Esophagus muscularis mucosa (tissue), 4 donors: ENCODE results near the gene MARCHF9. TPM values are rescaled to one million over a fixed set of nuclear protein-coding genes. Genes with fewer than 3 reads are reported as not detected.

ENCODE experiments used
- DNase-seq: peaks from one replicate; pipeline ENCODE4 v3.0.0-alpha.2; 2017; ENCODE audit errors: extremely low spot score
- H3K27ac ChIP-seq, 4 donors: fragments of 200-600 bp; sonication (generic); replicated peaks in 1 of 4; 1 replicate in 3 of 4; 2 replicates in 1 of 4; pipeline ENCODE4 v1.5.1; 2016 to 2019; ENCODE audit warnings: mild to moderate bottlenecking in 1 of 4
- H3K27me3 ChIP-seq, 4 donors: fragments of 200-600 bp; sonication (generic); one replicate each; pipeline versions ENCODE4 v1.5.1 to v1.6.0; 2016 to 2019
- H3K36me3 ChIP-seq, 4 donors: fragments of 200-600 bp; sonication (generic); one replicate each; pipeline ENCODE4 v1.5.1; 2016 to 2019
- H3K4me1 ChIP-seq, 4 donors: fragments of 200-600 bp; sonication (generic); one replicate each; pipeline ENCODE4 v1.5.1; 2016 to 2019
- H3K4me3 ChIP-seq, 4 donors: fragments of 200-600 bp; sonication (generic); 1 replicate in 2 of 4; 2 replicates in 2 of 4; pipeline ENCODE4 v1.5.1; 2016 to 2019; ENCODE audit warnings: mild to moderate bottlenecking in 4 of 4, moderate library complexity in 1 of 4
- H3K9me3 ChIP-seq, 4 donors: fragments of 200-600 bp; sonication (generic); 1 replicate in 3 of 4; 2 replicates in 1 of 4; pipeline ENCODE4 v1.5.1; 2016 to 2019
- EP300 ChIP-seq: sonication (generic); formaldehyde crosslinking; IDR thresholded peaks from one replicate; pipeline ENCODE4 v1.6.1; 2017; ENCODE audit warnings: antibody characterized with exemption
- POLR2A ChIP-seq: fragments of 450-650 bp; IDR thresholded peaks from one replicate; pipeline ENCODE4 v1.6.1; 2017; ENCODE audit warnings: antibody characterized with exemption, moderate library complexity, mild to moderate bottlenecking, low read depth
- POLR2AphosphoS5 ChIP-seq, 2 donors: sonication (generic); formaldehyde crosslinking; IDR thresholded peaks; one replicate each; pipeline ENCODE4 v1.6.1; 2017; ENCODE audit warnings: antibody characterized with exemption in 2 of 2
- WGBS: methylation state at CpG from one replicate; pipeline ENCODE4 v1.1.5; 2018; 5-methylcytosine and 5-hydroxymethylcytosine counted together
- intact Hi-C: fragments of 100-400 bp; cut with DNase I; formaldehyde crosslinking; loops from one replicate; pipeline ENCODE4 v1.15.1; 2023
- total RNA-seq, 4 donors: library from RNA; depleted of rRNA; stranded (reverse); fragments of >200 nt; gene quantifications; one replicate each; pipeline versions ENCODE4 v1.1.0 to v1.2.1, GENCODE V29; 2016
- TF ChIP-seq, protein P1 (sequence below), 3 experiments: fragments of 200-600 bp in 2 of 3; fragments of 450-650 bp in 1 of 3; sonication (generic) in 2 of 3; IDR thresholded peaks; one replicate each; pipeline ENCODE4 v1.5.1; 2017 to 2019; ENCODE audit warnings: antibody characterized with exemption in 3 of 3, mild to moderate bottlenecking in 2 of 3, moderate library complexity in 1 of 3

Gene MARCHF9
- total RNA-seq, 4 donors from 2014 or later = 5.6 to 16.9 (median 10.7) TPM

DNA sequence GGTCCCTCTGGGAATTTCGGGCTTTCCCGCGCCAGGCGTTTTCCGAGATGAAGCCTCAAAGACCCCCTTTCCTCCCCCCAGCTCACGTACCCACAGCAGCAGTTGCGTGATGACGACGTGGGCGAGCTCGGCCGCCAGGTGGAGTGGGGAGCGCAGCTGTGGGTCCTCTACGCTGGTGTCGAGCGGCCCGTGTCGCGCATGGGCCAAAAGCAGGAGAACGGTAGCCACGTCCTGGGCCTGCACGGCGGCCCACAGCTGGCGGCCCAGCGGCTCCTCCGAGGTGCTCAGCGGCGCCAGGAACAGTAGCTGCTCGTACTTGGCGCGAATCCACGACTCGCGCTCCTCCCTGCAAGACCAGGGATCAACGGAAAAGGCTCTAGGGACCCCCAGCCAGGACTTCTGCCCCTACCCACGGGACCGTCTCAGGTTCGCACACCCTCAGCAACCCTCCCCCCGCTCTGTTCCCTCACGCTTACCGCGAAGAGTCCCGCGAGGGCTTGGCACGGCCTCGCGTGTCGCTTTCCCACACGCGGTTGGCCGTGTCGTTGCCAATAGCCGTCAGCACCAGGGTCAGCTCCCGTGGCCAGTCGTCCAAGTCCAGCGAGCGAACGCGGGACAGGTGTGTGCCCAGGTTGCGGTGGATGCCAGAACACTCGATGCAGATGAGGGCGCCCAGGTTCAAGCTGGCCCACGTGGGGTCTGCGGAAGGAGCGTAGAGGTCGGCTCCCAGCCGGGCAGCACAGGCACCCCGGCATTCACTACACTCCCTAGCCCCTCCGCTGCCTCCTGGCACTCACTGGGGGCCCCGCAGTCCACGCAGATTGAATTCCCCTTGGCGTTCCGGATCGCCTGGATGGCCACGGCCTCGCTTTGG lies 27.8 kb upstream of the MARCHF9 start:
- no peak for DNase-seq
- Histone ChIP-seq H3K27me3 (peaks cover 6 to 65% (median 13%) of the 10 kb centered on the region in 4 donors), H3K4me3 (peak overlapping the region; percentile 60 to 75 (median 65)), H3K9me3 (no peaks in the 10 kb centered on the region), H3K36me3 (peaks cover 0 to under 1% (median under 1%) of the 10 kb centered on the region in 4 donors), H3K27ac (peak overlapping the region; percentile 43 to 56 (median 54)), H3K4me1 (peaks cover 14 to 25% (median 21%) of the 10 kb centered on the region in 4 donors)
- WGBS = 51% methylated on average over 69 of the region's 76 CpGs
- intact Hi-C loops = no loop called here
- TF ChIP-seq POLR2AphosphoS5 (IDR thresholded peaks at IDR 0.05) (peak in 1 of 2 donors; percentile 2), EP300 (no peak), POLR2A (no peak)
- TF ChIP-seq, protein P1, sequence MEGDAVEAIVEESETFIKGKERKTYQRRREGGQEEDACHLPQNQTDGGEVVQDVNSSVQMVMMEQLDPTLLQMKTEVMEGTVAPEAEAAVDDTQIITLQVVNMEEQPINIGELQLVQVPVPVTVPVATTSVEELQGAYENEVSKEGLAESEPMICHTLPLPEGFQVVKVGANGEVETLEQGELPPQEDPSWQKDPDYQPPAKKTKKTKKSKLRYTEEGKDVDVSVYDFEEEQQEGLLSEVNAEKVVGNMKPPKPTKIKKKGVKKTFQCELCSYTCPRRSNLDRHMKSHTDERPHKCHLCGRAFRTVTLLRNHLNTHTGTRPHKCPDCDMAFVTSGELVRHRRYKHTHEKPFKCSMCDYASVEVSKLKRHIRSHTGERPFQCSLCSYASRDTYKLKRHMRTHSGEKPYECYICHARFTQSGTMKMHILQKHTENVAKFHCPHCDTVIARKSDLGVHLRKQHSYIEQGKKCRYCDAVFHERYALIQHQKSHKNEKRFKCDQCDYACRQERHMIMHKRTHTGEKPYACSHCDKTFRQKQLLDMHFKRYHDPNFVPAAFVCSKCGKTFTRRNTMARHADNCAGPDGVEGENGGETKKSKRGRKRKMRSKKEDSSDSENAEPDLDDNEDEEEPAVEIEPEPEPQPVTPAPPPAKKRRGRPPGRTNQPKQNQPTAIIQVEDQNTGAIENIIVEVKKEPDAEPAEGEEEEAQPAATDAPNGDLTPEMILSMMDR (IDR thresholded peaks at IDR 0.05) = peak; percentile 21 to 45 (median 27)

DNA sequence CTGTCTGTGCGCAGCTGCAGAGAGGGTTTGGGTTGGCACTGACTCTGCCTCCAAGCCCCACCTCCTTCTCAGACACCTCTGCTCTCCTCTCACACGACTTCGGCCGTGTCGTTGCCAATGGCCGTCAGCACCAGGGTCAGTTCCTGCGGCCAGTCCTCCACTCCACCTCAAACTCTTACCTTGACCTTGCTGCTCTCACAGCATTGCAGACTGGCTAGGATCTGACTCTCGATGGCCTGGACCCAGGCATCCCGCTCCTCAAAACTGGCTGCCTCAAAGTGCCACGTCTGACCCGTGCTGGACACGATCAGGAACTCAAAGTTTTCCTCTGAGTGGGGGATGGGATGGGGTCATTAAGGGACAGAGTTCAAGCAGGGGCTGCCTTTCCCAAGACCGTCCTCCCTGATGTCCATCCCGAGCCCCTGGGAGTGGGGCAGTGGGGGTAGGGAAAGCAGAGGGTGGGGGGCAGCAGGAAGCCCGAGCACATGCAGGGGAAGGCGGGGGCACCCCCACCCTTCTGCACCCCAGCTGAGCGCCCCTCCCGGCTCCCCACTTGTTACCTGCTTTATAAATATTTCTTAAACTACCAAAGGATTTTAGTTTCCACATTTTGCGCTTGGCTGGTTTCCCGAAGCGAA lies 27.0 kb upstream of the MARCHF9 start:
- no peak for DNase-seq
- intact Hi-C loops = no loop called here
- Histone ChIP-seq H3K9me3 (no peaks in the 10 kb centered on the region), H3K36me3 (no peaks in the 10 kb centered on the region), H3K27ac (no peak overlapping the region), H3K4me1 (peaks cover 14 to 25% (median 21%) of the 10 kb centered on the region in 4 donors), H3K4me3 (no peak overlapping the region), H3K27me3 (peaks cover 6 to 72% (median 13%) of the 10 kb centered on the region in 4 donors)
- WGBS = 63% methylated on average over 21 of the region's 21 CpGs
- TF ChIP-seq POLR2AphosphoS5 (IDR thresholded peaks at IDR 0.05) (no peak), EP300 (no peak), POLR2A (no peak)
- TF ChIP-seq, protein P1 (IDR thresholded peaks at IDR 0.05) = no peak

DNA sequence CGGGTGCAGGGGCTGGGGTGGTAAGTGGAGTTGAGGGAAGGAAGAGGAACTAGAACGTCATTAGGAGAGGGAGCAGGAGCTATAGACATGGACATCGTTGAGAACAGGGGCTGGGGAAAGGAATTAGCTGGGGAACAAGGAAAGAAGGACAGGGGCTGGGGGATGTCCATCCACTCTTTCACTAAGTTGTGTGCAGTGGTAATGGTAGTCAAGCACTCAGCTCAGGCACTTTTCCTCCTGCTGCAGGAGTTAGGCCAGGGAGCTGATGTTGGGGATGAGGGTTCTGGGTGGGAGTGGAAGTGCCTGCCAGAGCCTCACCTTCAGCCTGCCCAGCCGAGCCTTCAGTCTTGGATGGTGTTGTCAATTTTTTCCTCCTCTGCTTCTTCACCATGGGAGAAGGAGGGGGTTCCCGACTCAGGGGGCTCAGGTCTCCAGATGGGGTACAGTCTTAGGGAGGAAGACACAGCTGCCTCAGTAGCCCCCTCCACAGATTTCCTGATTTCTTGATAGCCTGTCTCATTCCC lies 25.5 kb upstream of the MARCHF9 start:
- Histone ChIP-seq H3K36me3 (no peaks in the 10 kb centered on the region), H3K9me3 (no peaks in the 10 kb centered on the region), H3K4me3 (no peak overlapping the region), H3K4me1 (peaks cover 14 to 25% (median 21%) of the 10 kb centered on the region in 4 donors), H3K27ac (no peak overlapping the region), H3K27me3 (peaks cover 7 to 86% (median 17%) of the 10 kb centered on the region in 4 donors)
- TF ChIP-seq EP300 (no peak), POLR2A (no peak), POLR2AphosphoS5 (IDR thresholded peaks at IDR 0.05) (no peak)
- TF ChIP-seq, protein P1 (IDR thresholded peaks at IDR 0.05) = no peak
- intact Hi-C loops = no loop called here
- 55% methylated on average over 5 of the region's 5 CpGs for WGBS
- DNase-seq = no peak

DNA sequence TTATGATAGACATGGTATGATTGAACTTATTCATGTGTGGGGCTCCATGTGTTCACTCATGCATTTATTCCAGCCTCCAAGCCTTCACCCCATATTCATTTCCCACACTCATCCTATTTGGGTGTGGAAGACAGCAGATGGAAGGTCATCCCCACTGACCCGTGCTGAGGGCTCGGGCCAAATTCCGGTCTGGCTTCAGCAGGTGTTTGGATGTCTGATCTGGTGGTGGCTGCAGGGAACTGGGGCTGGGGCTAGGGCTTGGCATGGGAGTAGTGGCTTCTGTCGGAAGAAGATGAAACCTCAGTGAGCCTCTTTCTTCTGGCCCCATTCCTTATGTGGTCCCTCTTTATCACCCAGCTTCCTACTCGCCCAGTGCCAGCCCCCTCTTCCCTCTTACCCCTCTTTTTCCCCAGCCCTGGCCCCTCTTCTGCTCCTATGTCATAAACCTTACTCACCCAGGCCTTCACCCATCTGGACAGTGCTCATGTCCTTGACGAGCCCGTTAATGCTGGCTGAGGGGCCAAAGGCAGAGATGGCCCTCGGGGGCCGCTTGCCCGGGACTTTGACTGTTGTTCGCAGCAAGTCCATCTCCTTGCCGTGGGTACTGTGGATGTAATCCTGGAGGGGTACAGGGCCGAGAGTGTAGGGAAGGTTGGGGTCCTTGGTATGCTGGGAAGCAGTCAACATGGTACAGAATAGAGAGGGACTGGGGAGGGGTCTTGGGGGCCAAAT lies 24.4 kb upstream of the MARCHF9 start:
- TF ChIP-seq POLR2AphosphoS5 (IDR thresholded peaks at IDR 0.05) (no peak), POLR2A (no peak), EP300 (no peak)
- TF ChIP-seq, protein P1 (IDR thresholded peaks at IDR 0.05) = no peak
- Histone ChIP-seq H3K4me3 (no peak overlapping the region), H3K27ac (no peak overlapping the region), H3K36me3 (no peaks in the 10 kb centered on the region), H3K4me1 (peaks cover 17 to 28% (median 23%) of the 10 kb centered on the region in 4 donors), H3K27me3 (peaks cover 8 to 85% (median 24%) of the 10 kb centered on the region in 4 donors), H3K9me3 (no peaks in the 10 kb centered on the region)
- WGBS = 81% methylated on average over 13 of the region's 13 CpGs
- no peak for DNase-seq
- intact Hi-C loops = no loop called here
